Measurements from ENCODE around the gene ITPRIP.

- no peak for TF ChIP-seq CTCF (conservative IDR thresholded peaks at IDR 0.05 in 1 of 2, IDR thresholded peaks at IDR 0.05 in 1 of 2; ENCODE audit: low read depth in 1 of 2, low read length in 2 of 2)
- TF ChIP-seq EZH2 (IDR thresholded peaks at IDR 0.05; ENCODE audit: low read length, missing control alignments), result no peak
Measured at GRCh38 chr10:104262055-104262454, 76.2 kb downstream of the ITPRIP start.

Measured in fibroblast of lung (primary cell).